ENCODE data around the gene WNT4. TPM values are rescaled to one million over a fixed set of nuclear protein-coding genes. Genes with fewer than 3 reads are reported as not detected.

The WNT4 gene
- total and polyA plus RNA-seq, 10 of the 15 experiments (the other 5 are each of a cell fraction or from before 2014, with no cell fraction given) = 0.01 TPM; not detected in 9

- ChIA-PET RAD21 (ENCODE audit: unreplicated experiment) (no interaction called here), CTCF (no interaction called here), SMC1A (ENCODE audit: uncharacterized antibody, unreplicated experiment) (no interaction called here), POLR2A (no interaction called here)
- Histone ChIP-seq H3K4me1 (ENCODE audit: control insufficient read depth, insufficient read depth, low read length) (peaks cover 10% of the 10 kb centered on the region), H3K36me3 (ENCODE audit: control insufficient read depth in 2 of 2, insufficient read depth in 2 of 2, low read length in 1 of 2) (no peaks in the 10 kb centered on the region), H3K79me2 (ENCODE audit: control insufficient read depth, insufficient read depth, low read length) (no peaks in the 10 kb centered on the region), H3K27ac (ENCODE audit: control insufficient read depth, insufficient read depth) (no peak overlapping the region), H4K20me1 (ENCODE audit: control insufficient read depth, insufficient read depth) (no peaks in the 10 kb centered on the region), H3K9ac (ENCODE audit: control insufficient read depth, insufficient read depth, low read length) (no peak overlapping the region), H2AFZ (ENCODE audit: control insufficient read depth, low read depth, low read length) (no peak overlapping the region), H3K9me3 (replicated peaks; ENCODE audit: control insufficient read depth, insufficient read depth, low read length) (no peaks in the 10 kb centered on the region), H3K4me3 (no peak overlapping the region), H3K4me2 (ENCODE audit: control insufficient read depth, insufficient read depth) (no peak overlapping the region), H3K27me3 (replicated peaks in 1 of 2; ENCODE audit: control insufficient read depth in 2 of 2, insufficient read depth in 2 of 2, low read length in 1 of 2) (no peaks in the 10 kb centered on the region)
- no peak for DNase-seq (ENCODE audit: low read depth, low spot score)
- TF ChIP-seq NFIC (IDR thresholded peaks at IDR 0.05; ENCODE audit: low read depth, low read length) (no peak), STAT1 (conservative IDR thresholded peaks at IDR 0.05) (no peak), TCF7 (IDR thresholded peaks at IDR 0.05; ENCODE audit: borderline replicate concordance) (no peak), ZBTB33 (IDR thresholded peaks at IDR 0.05) (no peak), YBX1 (IDR thresholded peaks at IDR 0.05) (no peak), PBX3 (IDR thresholded peaks at IDR 0.05; ENCODE audit: insufficient replicate concordance, low read depth, low read length) (no peak), HDAC6 (IDR thresholded peaks at IDR 0.05; ENCODE audit: unreplicated experiment) (no peak), IRF5 (IDR thresholded peaks at IDR 0.05; ENCODE audit: borderline replicate concordance) (no peak), RBBP5 (conservative IDR thresholded peaks at IDR 0.05) (no peak), ZNF274 (IDR thresholded peaks at IDR 0.05; ENCODE audit: insufficient read depth, insufficient read length) (no peak), ETV6 (conservative IDR thresholded peaks at IDR 0.05 in 1 of 2, IDR thresholded peaks at IDR 0.05 in 1 of 2; ENCODE audit: borderline replicate concordance in 1 of 2, low read depth in 1 of 2) (no peak), HDAC2 (IDR thresholded peaks at IDR 0.05) (no peak), ZNF207 (IDR thresholded peaks at IDR 0.05; ENCODE audit: borderline replicate concordance) (no peak), GABPA (IDR thresholded peaks at IDR 0.05; ENCODE audit: low read depth) (no peak), SREBF1 (IDR thresholded peaks at IDR 0.05; ENCODE audit: low read length) (no peak)
- in situ Hi-C loops (cut with MboI) (no loop called here), intact Hi-C loops (cut with micrococcal nuclease; ENCODE audit: unreplicated experiment) (no loop called here)
- FAIRE-seq = no peak
- BruUV-seq (replicated peaks) = no TSS peak
- WGBS (ENCODE audit: insufficient coverage, insufficient replicate concordance, low lambda C conversion rate, missing lambda C conversion rate) = 51% methylated on average over 3 of the region's 3 CpGs
- no peak for ATAC-seq
Observed at GRCh38 chr1:22188436-22188835, 45.5 kb upstream of the WNT4 start.
